Activated CD4-positive, alpha-beta T cell treated with anti-CD3 and anti-CD28 coated beads for 48 hours (primary cell): ENCODE measurements around the gene TINAGL1.

Source experiments
- DNase-seq: peaks from one replicate; pipeline ENCODE4 v3.0.0-alpha.2; 2020

The TINAGL1 gene

GRCh38 chr1:31569596-31570173, 6.6 kb upstream of the TINAGL1 start:
- DNase-seq: no peak

GRCh38 chr1:31570228-31570627, 6.1 kb upstream of the TINAGL1 start:
- no peak for DNase-seq

- DNase-seq: no peak
These were observed 5.4 kb upstream of the TINAGL1 start for GRCh38 chr1:31570906-31571305.

DNA sequence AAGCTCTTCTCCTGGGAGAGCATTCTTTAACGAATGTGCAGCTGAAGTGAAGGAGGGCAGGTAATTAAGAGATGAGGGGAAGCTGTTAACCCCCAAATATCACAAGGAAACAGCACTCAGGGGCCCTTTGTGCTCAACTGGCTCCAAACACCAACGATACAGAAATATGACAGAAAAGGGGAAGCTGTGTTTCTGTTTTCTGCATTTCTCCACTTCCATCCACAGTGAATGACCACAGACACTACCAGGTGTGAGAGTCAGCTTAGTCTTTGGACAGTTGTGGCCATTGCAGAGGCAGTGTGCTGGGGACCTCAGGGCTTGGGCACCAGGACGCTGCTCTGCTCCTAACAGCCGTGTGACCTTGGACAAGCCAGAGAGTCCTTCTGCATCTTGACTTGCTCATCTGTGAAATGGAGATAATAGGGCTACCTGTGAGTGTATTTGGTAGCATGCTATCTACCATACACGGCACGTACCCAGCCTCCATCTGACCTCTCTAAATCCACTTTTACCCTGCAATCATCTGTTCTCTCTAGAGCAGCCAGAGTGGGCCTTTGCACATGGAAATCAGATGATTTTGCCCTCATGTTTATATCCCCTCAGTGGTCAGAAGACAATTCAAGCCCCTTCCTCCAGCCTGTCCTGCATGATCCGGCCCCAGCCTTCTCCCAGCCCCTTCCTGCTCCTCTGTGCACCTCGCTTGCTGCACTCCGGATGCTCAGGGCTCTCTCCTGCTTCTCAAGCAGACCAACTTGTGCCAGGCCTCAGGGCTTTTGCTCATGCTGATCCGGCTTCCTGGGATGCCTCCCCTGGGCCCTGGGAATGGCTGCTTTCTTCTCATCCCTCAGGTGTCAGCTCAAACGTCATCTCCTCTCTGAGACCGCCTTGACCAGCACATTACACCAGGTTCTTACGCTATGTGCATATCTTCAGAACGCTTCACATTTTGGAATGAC, 4.7 kb upstream of the TINAGL1 start:
- DNase-seq: no peak

DNA sequence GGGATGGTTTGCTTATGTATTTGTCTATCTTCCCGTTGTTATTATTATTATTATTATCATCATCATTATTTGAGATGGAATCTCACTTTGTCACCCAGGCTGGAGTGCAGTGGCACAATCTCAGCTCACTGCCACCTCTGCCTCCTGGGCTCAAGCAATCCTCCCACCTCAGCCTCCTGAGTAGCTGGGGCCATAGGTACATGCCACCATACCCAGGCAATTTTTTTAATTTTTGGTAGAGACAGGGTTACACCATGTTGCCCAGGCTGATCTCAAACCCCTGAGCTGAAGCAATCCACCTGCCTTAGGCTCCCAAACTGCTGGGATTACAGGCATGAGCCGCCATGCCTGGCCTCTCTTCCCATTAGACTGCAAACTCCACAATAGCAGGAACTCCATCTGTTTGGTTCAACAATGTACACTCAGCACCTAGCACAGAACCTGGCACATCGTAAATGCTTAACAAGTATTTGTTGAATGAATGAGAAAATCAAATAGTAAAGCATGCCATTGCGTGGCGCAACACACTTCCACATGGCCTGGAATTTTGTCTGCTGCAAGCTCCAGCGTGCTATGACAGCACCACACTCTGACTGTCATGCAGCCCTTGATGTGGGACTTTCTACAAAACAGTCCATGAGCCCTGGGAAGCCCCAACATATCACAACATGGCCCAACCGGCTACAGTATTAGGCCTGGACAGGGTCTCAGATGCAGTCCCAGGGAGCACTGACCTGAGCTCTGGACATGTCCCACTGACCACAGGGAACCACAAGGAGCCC, 3.8 kb upstream of the TINAGL1 start:
- DNase-seq: no peak

DNA sequence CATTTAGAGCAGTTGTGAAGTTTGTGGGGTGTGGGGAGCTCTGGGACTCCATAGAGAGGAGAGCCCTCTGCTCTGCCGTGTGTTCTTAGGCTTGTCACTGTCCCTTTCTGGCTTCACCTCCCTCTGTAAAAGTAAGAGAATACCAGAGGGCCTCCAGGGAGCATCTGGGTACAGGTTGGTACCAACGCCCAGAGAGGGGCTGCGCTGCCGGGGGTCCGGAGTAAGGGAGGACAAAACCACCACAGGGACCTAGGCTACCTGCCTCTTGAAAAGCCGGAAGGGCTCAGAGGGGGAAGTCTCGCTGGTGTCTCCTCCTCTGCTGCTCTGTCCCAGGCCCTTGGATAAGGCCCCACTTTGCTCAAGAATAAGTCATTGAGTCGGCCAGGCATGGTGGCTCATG, 3.1 kb upstream of the TINAGL1 start:
- DNase-seq: no peak

- no peak for DNase-seq
These were observed 1.5 kb upstream of the TINAGL1 start for GRCh38 chr1:31574749-31575368.

DNA sequence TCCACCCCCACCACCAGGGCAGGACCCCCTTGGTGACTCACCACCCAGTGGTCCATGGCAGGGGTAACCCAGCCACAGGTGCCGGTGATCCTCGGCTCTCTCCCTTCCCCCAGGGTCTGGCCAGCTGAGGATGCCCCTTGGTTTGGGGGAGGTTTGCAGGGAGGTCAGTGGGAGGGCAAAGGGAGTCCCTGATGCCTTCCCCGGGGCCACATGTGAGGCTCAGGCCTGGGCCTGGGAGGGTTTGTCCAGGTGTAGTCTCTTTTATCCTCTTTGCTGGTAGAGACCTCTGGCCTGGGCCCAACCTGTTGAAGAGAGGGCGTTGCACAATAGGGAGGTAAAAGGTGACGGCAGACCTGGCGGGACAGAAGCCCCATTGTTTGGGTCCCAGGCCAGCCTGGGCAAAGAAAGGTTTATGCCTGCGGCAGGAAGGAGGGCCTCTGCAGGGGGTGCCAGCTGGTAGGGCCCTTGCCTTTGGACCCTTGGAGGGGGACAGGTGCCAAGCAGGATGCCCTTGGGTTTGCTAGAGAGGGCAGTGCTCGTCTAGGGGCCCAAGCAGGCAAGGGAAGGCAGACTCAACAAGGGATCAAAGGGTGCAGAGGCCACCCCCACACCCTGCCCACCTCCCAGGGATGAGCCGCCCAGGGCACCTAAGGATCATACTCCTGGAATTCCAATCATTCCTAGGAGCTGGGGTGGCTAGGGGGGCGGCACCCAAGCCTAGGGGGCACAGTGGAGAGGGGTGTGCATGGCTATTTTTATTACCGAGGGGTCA, 760 bp upstream of the TINAGL1 start:
- DNase-seq: no peak

- DNase-seq: no peak
These were observed 584 bp downstream of the TINAGL1 start for GRCh38 chr1:31576743-31577455.

DNA sequence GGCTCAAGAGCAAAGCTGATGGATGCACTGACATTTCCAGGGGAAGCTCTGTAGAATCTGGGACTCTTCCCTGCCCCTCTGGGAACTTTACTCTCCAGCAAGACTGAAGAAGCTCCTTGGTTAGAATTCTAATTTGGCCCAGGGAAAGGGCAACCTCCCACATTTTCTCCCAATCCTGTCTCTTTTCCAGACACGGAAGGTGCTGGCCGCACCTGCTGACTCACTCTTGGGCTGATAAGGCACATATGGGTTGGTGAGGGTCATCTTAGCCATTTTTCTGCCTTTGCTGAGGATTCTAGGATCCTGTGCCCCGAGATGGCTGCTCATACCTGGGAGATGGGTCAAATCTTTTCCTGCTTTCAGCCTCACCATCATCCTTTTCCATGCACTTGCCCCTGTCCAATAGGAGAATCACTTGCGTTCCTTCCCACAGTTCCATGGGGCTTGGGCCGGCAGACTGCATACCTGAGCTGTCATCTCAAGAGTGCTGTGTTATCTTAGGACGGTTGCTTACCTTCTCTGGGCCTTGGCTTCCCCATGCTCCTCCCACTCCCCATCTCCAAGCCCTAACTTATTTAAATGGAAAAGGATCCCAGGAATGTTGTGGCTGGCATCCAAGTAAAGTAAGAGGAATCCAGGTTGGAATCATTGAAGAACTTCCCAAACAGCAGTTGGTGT, 1.3 kb downstream of the TINAGL1 start:
- no peak for DNase-seq

DNA sequence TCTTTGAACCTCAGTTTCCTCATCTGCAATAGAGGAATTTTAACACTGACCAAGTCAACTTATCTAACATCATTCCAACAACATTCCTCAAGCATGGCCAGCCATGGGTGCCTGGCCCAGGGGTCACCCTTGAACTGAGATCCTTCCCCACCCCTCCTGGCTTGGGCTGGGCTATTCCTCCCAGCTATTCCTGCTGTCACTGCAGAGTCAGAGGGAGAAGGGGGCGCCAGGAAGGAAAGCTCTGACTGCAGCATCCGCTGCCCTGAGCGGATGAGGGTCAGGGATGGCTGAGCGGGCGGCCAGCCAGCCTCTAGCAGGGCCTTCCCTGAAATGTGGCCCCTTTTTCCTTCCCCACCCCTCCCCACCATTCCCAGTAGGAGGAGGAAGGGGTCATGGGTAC, 3.1 kb downstream of the TINAGL1 start:
- DNase-seq: no peak

- no peak for DNase-seq
These were observed 4.2 kb downstream of the TINAGL1 start for GRCh38 chr1:31580513-31580870.

GRCh38 chr1:31580891-31581603, 4.7 kb downstream of the TINAGL1 start:
- no peak for DNase-seq

- DNase-seq: no peak
These were observed 5.8 kb downstream of the TINAGL1 start for GRCh38 chr1:31581821-31582810.

DNA sequence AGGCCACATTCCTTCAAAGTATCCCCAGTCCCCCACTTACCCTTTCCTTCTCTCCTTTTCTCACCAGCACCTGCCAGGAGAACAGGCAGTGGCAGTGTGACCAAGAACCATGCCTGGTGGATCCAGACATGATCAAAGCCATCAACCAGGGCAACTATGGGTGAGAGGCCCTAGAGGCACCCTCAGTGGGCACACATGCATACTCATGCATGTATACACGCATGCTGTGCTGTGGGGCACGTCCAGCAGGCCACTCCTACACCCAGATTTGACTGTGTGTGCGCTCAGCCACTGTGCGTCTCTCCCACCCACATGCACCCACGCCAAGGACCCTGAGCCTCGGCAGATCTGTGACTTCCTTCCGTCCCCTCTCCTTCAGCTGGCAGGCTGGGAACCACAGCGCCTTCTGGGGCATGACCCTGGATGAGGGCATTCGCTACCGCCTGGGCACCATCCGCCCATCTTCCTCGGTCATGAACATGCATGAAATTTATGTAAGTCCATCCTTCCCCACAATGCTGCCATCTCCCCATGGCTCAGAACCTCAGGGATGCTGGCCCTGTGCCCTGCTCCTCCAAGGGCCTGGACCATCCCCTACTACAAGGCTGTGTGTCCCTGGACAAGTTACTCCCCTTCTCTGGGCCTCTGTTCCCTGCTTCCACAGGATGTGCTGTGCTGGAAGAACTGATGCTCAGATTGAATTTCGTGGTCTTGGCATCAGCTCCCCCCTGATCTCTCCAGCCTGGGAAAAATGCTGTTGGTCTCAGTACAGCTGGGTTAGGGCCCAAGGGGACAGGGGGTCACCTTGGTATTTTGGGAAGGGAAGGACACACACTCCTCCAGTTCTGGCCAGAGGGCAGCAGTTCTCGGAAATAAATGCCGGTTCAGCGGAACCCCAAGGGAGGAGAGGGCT, 7.0 kb downstream of the TINAGL1 start:
- DNase-seq: no peak

GRCh38 chr1:31583995-31584868, 7.9 kb downstream of the TINAGL1 start:
- DNase-seq: no peak
